DND-41 (cell line): ENCODE data around the gene SNAPC4.

Experiments
- CTCF ChIP-seq: IDR thresholded peaks from 2 replicates; pipeline ENCODE4 v1.5.1; 2012; ENCODE audit warnings: borderline replicate concordance, low read length, moderate library complexity, mild to moderate bottlenecking; ENCODE audit not compliant: poor library complexity, severe bottlenecking; ENCODE audit errors: extremely low read depth
- EZH2 ChIP-seq: IDR thresholded peaks from 3 replicates; pipeline ENCODE4 v1.6.1; 2012; ENCODE audit warnings: borderline replicate concordance, low read depth, mild to moderate bottlenecking, moderate library complexity, low read length, inconsistent platforms; ENCODE audit not compliant: severe bottlenecking

GRCh38 chr9:136441681-136442245 lies 41.8 kb upstream of the SNAPC4 start:
- TF ChIP-seq CTCF (no peak), EZH2 (no peak)
